SK-N-MC (cell line): ENCODE measurements around the gene MNX1.

Source experiments
- EZH2 ChIP-seq: fragments of 200-600 bp; sonication (generic); IDR thresholded peaks from one replicate; pipeline ENCODE4 v1.6.1; 2017; ENCODE audit warnings: antibody characterized with exemption
- POLR2AphosphoS5 ChIP-seq: IDR thresholded peaks from 2 replicates; pipeline ENCODE4 v1.6.1; 2012; ENCODE audit warnings: mild to moderate bottlenecking, low read depth, low read length, borderline replicate concordance

GRCh38 chr7:157059534-157059933, 49.1 kb upstream of the MNX1 start:
- TF ChIP-seq POLR2AphosphoS5 (no peak), EZH2 (no peak)
